Measurements from ENCODE around the gene COL5A1. TPM values are rescaled to one million over a fixed set of nuclear protein-coding genes. Genes with fewer than 3 reads are reported as not detected.

COL5A1 gene
- polyA plus RNA-seq, 3 donors = 70.5 to 77.2 (median 77.0) TPM

Other genes starting within 250 kb of the COL5A1 start
- gene FCN2, start 239.0 kb downstream of the COL5A1 start, polyA plus RNA-seq (ENCODE audit: insufficient read length in 3 of 3) = under 1 TPM; 0.47 to 0.62 (median 0.52) TPM

All from right renal cortex interstitium (tissue), 3 donors.